Measurements from ENCODE around the gene TSKU.

DNA sequence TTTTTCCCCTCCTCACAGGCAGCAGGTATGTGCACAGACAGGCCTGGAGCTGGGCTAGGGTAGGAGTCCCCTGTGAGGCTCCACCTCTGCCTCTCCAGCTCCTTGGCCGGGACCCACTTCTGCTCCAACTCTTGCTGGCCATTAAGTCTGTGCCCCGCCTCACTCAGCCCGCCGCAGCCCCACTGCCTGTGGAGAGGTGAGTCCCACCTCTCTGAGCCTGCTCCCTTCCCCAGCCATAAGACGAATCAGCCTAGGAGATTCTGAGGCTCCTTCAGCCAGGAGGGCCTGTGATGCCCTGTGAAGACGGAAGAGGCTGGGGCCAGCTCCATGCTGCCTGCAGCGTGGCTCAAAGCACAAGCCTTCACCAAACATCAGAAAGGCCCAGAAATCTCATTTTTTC, 23.0 kb downstream of the TSKU start:
- TF ChIP-seq ZFX (IDR thresholded peaks at IDR 0.05): no peak
- TF ChIP-seq, protein P1, sequence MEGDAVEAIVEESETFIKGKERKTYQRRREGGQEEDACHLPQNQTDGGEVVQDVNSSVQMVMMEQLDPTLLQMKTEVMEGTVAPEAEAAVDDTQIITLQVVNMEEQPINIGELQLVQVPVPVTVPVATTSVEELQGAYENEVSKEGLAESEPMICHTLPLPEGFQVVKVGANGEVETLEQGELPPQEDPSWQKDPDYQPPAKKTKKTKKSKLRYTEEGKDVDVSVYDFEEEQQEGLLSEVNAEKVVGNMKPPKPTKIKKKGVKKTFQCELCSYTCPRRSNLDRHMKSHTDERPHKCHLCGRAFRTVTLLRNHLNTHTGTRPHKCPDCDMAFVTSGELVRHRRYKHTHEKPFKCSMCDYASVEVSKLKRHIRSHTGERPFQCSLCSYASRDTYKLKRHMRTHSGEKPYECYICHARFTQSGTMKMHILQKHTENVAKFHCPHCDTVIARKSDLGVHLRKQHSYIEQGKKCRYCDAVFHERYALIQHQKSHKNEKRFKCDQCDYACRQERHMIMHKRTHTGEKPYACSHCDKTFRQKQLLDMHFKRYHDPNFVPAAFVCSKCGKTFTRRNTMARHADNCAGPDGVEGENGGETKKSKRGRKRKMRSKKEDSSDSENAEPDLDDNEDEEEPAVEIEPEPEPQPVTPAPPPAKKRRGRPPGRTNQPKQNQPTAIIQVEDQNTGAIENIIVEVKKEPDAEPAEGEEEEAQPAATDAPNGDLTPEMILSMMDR (conservative IDR thresholded peaks at IDR 0.05): no peak
